SK-N-SH (cell line): Measurements from ENCODE around the gene PUS1.

ENCODE experiments used
- MAX ChIP-seq: IDR thresholded peaks from 2 replicates; pipeline ENCODE4 v1.4.0; 2012; ENCODE audit warnings: low read depth
- PBX3 ChIP-seq: IDR thresholded peaks from 2 replicates; pipeline ENCODE4; 2012
- POLR2AphosphoS5 ChIP-seq: IDR thresholded peaks from 2 replicates; pipeline ENCODE4 v1.6.1; 2012; ENCODE audit warnings: low read depth, low read length
- USF1 ChIP-seq: IDR thresholded peaks from 2 replicates; pipeline ENCODE4 v1.4.0; 2012; ENCODE audit warnings: low read depth, borderline replicate concordance
- YY1 ChIP-seq: IDR thresholded peaks from 2 replicates; pipeline ENCODE4 v1.4.0; 2012; ENCODE audit warnings: low read depth, mild to moderate bottlenecking
- TF ChIP-seq, protein P1 (sequence below): fragments of 200-600 bp; sonication (generic); IDR thresholded peaks from 2 replicates; pipeline ENCODE4 v1.6.1; 2017; ENCODE audit warnings: antibody characterized with exemption, mild to moderate bottlenecking, moderate library complexity

DNA sequence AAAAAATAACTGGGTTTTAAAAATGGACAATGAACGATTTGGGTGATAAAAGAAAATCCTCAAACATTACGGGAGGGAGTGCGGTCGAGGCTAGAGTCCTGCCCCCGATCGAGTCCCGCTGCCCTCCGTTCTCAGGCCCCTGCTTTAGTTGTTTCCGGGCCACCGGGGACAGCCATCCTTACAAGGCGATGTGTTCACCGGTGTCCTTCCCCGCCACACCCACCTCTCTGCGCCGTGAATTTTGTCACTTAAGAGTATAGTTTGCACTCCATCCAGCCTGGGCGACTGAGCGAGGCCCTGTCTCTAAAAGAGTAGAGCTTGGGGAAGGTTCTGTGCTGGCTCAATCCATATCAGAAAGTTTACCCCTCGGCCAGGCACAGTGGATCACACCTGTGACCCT lies 31.8 kb upstream of the PUS1 start:
- TF ChIP-seq, protein P1, sequence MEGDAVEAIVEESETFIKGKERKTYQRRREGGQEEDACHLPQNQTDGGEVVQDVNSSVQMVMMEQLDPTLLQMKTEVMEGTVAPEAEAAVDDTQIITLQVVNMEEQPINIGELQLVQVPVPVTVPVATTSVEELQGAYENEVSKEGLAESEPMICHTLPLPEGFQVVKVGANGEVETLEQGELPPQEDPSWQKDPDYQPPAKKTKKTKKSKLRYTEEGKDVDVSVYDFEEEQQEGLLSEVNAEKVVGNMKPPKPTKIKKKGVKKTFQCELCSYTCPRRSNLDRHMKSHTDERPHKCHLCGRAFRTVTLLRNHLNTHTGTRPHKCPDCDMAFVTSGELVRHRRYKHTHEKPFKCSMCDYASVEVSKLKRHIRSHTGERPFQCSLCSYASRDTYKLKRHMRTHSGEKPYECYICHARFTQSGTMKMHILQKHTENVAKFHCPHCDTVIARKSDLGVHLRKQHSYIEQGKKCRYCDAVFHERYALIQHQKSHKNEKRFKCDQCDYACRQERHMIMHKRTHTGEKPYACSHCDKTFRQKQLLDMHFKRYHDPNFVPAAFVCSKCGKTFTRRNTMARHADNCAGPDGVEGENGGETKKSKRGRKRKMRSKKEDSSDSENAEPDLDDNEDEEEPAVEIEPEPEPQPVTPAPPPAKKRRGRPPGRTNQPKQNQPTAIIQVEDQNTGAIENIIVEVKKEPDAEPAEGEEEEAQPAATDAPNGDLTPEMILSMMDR = no peak
- TF ChIP-seq YY1 (no peak), PBX3 (no peak), MAX (no peak), POLR2AphosphoS5 (no peak), USF1 (no peak)
